Stimulated activated CD8-positive, alpha-beta memory T cell treated with anti-CD3 and anti-CD28 coated beads, Interleukin-4, amount 100 ng/mL, for 4 hours (primary cell): ENCODE results near the gene INTS11.
"Not testable (repeated sequence)": the region's sequence is repeated elsewhere in the genome, so short reads cannot be mapped to it uniquely, and the experiment has no call there.

ENCODE experiments used
- DNase-seq, 2 donors: peaks; one replicate each; pipeline ENCODE4 v3.0.0-alpha.2; 2020; ENCODE audit warnings: low read depth in 2 of 2, low spot score in 1 of 2

The INTS11 gene

GRCh38 chr1:1324524-1325287 lies at the start of gene INTS11, which contains the start of gene CPTP:
Gene INTS11 (minus strand): TSS chr1:1324660. CDS start chr1:1324608, 52 bp downstream.
Gene CPTP (plus strand): TSS chr1:1324802. CDS start chr1:1326911, 2,109 bp downstream.
- peak; percentile 91 to 92 for DNase-seq

GRCh38 chr1:1373815-1374588 lies 49.5 kb upstream of the INTS11 start:
- DNase-seq: no peak

- no peak for DNase-seq
Observed at GRCh38 chr1:1373051-1373814, 48.8 kb upstream of the INTS11 start.

- peak; percentile 53 to 62 for DNase-seq
Observed at GRCh38 chr1:1371746-1372711, 47.6 kb upstream of the INTS11 start.

- peak in 1 of 2 donors; percentile 19 for DNase-seq
Observed at GRCh38 chr1:1371364-1371745, 46.9 kb upstream of the INTS11 start.

GRCh38 chr1:1370771-1371300 lies 46.4 kb upstream of the INTS11 start:
- DNase-seq: no peak

- DNase-seq: not testable (repeated sequence)
Observed at GRCh38 chr1:1370094-1370493, 45.6 kb upstream of the INTS11 start.

- no peak for DNase-seq
Observed at GRCh38 chr1:1367315-1367714, 42.9 kb upstream of the INTS11 start.

GRCh38 chr1:1366699-1367066 lies 42.2 kb upstream of the INTS11 start:
- DNase-seq: no peak

- DNase-seq: no peak
Observed at GRCh38 chr1:1365875-1366698, 41.6 kb upstream of the INTS11 start.

- no peak for DNase-seq
Observed at GRCh38 chr1:1364266-1364665, 39.8 kb upstream of the INTS11 start.

GRCh38 chr1:1361982-1362423 lies 37.5 kb upstream of the INTS11 start:
- DNase-seq: no peak

GRCh38 chr1:1361233-1361981 lies 36.9 kb upstream of the INTS11 start:
- DNase-seq: no peak

GRCh38 chr1:1360506-1361169 lies 36.2 kb upstream of the INTS11 start:
- no peak for DNase-seq

- no peak for DNase-seq
Observed at GRCh38 chr1:1359664-1360468, 35.4 kb upstream of the INTS11 start.

- DNase-seq: no peak
Observed at GRCh38 chr1:1359308-1359663, 34.8 kb upstream of the INTS11 start.
